Measurements from ENCODE around the gene EGLN1.

DNA sequence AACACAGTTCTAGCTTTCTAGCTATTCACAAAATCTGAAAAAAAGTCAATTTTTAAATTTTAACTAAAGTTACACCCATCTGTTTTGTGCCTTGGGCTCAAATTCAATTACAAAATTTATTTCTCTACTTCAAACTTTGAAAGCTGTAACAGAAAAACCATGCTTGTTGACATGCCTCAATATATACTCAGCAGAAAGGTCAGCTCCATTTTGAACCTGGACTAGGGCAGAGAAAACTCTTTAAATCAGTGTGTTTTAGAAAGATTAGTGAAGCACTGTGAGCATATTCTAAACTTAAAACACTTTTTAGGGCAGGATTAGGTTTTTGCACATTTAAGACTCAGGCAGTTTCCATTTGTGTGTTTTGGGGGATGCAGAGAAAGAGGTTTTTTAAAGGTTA lies 49.6 kb downstream of the EGLN1 start:
- TF ChIP-seq, protein P1, sequence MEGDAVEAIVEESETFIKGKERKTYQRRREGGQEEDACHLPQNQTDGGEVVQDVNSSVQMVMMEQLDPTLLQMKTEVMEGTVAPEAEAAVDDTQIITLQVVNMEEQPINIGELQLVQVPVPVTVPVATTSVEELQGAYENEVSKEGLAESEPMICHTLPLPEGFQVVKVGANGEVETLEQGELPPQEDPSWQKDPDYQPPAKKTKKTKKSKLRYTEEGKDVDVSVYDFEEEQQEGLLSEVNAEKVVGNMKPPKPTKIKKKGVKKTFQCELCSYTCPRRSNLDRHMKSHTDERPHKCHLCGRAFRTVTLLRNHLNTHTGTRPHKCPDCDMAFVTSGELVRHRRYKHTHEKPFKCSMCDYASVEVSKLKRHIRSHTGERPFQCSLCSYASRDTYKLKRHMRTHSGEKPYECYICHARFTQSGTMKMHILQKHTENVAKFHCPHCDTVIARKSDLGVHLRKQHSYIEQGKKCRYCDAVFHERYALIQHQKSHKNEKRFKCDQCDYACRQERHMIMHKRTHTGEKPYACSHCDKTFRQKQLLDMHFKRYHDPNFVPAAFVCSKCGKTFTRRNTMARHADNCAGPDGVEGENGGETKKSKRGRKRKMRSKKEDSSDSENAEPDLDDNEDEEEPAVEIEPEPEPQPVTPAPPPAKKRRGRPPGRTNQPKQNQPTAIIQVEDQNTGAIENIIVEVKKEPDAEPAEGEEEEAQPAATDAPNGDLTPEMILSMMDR (IDR thresholded peaks at IDR 0.05) = no peak
- TF ChIP-seq EP300 (IDR thresholded peaks at IDR 0.05) (no peak), POLR2A (IDR thresholded peaks at IDR 0.05; ENCODE audit: low read length) (no peak), KDM5A (IDR thresholded peaks at IDR 0.05) (no peak), CHD4 (IDR thresholded peaks at IDR 0.05; ENCODE audit: borderline replicate concordance) (no peak), HOXB13 (CRISPR knock-in tag; IDR thresholded peaks at IDR 0.05; ENCODE audit: low read depth) (no peak), RAD21 (conservative IDR thresholded peaks at IDR 0.05 in 1 of 2, IDR thresholded peaks at IDR 0.05 in 1 of 2) (no peak), RNF2 (IDR thresholded peaks at IDR 0.05; ENCODE audit: borderline replicate concordance, low read depth) (no peak), BHLHE40 (IDR thresholded peaks at IDR 0.05; ENCODE audit: low read depth, low read length) (no peak), ZFP36 (IDR thresholded peaks at IDR 0.05; ENCODE audit: borderline replicate concordance, partially characterized antibody) (no peak), HDAC2 (IDR thresholded peaks at IDR 0.05) (no peak)

All from A549 (cell line).